NCI-H226 (cell line): ENCODE measurements around the gene MPO.

ENCODE experiments used
- DNase-seq: peaks from one replicate; pipeline ENCODE4 v3.0.0-alpha.2; 2015

MPO gene

DNA sequence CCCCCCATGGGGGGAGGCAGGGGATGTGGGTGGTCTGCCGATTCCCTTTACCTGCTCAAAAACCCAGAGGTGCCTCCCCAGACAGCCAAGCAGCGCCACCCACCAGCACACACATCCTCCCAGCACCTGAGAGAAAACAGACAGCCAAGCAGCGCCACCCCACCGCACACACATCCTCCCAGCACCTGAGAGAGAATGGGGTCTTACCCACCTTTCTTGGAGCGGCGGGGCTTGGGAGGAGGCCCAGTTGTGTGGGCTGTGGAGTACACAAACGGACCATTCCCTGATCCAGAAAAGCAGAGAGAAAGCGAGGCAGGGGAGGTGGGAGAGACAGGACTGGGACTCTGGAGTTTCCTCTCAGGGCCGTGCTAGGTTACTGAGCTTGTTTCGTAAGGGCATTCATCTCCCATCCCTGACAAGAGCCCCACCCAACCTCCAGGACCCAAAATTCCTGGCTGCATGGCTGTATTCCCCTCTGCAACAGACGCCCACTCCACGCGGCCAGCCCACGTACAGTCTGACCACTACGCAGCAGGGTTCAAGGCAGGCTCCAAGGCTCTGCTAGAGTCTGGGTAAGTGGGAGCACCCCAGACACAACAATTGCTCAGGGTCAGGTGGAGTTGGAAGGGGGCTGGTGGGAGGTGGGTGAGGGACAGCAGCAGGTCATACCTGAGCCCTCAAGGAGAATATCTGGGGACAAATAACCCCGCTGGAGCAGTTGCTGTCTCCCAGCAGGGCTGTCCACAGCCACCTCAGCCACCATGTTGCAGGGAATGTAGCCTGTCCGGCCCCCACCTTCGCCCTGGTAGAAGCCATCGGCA, 25.6 kb upstream of the MPO start:
- DNase-seq = no peak

DNA sequence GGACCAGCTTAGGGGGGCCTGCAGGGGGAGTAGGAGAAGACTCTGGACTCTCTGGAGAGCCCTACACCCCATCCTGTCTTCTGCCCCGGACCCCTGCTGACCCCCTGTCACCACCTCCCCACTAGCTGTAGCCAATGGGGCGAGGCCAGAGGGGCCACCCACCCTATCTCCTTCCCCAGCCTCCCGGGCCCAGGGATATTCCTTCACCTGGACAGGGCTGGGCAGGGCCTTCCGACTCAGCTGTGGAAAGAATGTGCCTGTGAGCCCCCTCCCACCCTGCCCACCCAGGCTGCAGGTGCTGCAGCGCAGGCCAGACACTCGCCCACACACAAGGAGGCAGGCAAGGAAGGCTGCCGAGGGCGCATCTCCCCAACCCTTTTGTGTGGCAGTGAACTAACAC, 24.9 kb upstream of the MPO start:
- DNase-seq = no peak

DNA sequence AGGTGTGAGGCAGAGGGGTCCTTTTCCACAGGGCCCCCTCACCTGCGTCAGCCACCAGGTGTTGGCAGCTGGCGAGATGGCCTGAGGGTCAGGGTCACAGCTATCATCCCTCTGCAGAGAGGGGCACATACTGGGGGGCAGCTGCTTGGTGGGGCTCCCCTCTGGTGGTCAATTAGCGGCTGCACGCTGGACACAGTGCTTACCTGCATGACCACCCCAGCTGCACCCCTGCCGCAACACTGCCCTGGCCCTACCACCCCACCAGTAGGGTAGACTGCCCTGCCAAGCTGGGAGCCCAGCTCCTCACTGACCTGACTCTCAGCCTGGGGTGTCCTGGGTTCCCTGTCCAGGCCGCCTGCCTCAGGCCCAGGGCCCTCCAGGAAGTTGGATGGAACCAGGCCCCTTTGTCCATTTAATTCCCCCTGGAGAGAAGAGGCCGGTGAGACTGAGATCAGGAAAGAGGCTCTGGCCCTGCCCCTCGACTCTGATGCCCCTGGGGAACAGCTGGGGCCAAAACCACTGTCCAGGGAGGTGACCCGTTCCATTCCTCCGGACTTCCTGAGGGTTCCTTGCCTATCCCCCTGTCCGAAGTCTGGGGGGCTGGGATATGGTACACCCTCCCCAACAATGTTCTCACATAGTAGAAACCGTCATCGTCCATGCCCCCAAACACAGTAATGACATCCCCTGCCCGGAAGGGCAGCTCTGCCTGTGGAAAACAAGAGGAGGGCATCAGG, 24.2 kb upstream of the MPO start:
- no peak for DNase-seq

DNA sequence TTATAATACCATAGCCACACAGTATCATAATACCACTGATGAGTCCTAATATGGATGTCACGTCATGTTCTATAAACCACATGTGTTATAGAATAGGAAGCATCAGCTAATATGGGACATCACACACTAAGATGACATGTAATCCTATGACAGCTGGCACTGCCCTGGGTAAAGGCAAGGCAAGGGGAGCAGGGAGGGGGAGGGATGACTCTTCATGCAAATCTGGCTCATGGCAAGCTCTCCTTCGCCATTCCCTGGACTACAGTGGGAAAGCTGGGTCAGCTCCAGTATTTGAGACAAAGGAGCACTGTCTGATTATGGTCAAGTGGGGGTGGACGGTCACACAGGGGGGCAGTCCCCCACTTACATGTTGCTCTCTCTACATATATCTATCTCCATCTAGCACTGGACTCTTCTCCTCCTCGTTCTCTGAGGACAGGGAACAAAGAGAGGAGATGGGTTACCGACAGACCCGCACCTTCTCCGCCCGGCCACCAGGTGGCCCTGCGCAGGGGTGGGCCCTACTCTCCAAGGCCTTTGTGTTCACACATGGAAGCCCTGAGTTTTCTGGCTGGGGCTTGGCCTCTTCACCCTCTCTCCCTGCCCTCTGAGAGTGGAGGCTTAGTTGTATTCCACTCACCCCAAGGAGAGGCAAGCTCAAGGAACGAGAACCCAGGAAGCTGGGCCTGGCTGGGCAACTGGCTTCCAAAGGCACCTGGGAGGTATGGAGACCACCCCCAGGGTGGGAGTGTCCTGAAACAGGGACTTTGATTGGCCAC, 23.4 kb upstream of the MPO start:
- peak; percentile 37 for DNase-seq

DNA sequence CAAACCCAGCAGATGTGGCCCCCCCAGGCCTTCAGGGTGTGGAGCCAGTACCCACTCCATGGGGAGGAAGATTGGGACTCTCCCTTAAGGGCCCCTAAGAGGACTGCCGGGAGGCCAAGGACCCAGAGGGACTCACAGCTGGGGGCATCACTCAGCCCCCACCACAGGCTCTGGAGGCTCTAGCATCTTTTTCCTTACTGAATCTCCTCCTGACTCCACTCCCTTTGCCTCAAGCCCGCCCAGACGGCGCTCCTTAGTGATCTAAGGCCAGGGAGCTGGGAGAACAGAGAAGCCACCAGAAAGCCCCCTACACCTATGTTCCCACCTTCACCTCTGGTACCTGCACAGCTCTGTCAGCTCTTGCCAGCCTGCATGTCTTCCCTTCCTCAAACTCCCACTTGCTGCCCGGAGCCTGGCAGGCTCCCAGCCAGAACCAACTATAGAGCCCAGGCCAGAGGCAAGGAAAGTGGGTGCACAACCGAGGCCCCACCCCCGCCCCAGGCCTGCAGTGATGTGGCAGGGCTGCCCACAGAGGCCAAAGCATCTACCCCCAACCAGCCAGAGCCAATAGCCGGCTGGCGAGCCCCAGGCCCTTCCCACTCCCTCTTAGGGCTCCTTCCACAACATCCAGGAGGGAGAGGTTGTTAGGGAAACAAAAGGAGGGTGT, 22.3 kb upstream of the MPO start:
- no peak for DNase-seq

DNA sequence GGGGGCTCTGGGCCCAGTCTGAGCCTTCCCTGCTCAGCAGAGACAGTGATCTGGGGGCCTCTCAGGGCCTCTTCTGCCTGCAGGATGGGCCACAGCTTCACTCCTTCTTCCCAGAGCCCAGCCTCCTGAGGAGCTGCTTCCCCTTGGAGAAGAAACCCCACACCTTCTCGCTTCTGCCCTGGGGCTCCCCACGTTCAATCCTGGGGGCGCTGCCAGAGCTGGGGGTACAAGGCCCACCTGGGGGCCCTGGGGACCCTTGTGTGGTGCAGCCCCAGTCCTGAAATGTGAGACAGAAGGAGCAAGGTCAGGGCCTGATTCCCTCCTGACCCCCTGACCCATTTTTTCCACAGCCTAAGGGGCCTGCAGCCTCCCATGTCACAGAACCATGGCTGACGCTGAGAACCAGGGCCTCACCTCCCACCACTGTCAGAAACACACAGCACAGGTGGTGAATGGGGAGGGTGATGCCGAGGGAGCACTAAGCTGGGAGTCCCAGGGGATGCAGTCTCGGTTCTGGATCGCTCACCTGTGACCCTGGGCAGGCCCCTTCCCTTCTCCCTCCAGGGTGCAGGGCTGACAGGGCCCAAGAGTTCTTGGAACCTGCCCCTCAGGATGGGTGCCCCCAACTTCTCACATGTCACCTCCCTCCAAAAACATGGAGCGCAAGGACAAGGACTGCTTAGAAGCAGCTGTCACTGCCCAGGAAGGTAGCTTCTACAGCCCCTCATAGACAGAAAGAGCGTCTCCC, 21.6 kb upstream of the MPO start:
- no peak for DNase-seq

DNA sequence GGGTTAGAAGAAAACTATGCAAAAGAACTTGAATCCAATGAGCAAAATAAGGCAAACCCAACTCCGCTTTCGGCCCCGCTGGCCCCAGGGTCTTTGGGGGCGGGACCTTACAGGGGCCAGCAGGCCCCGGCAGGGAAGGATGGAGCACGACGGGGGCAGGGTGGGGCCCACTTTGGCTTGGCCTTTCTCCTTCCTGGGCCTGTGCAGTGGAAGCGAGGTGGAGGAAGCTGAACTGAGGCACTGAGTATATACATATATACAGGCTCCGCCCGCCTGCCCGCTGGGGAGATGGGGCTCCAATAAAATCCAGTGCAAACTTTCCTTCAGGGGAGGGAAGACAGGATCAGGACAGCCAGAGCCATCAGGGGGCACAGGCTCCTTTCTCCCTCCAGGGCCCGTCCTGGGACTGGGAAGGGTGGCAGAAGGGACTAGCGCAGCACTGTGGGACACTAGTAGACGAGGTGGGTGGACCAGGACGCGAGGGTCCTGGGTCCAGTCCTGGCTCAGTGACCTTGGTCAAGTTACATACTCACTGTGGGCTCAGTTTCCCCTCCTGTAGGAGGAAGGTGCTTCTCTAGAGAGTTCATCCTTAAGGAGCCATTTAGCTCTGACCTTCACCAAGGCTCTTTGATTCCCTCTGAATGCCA, 20.9 kb upstream of the MPO start:
- DNase-seq = no peak

DNA sequence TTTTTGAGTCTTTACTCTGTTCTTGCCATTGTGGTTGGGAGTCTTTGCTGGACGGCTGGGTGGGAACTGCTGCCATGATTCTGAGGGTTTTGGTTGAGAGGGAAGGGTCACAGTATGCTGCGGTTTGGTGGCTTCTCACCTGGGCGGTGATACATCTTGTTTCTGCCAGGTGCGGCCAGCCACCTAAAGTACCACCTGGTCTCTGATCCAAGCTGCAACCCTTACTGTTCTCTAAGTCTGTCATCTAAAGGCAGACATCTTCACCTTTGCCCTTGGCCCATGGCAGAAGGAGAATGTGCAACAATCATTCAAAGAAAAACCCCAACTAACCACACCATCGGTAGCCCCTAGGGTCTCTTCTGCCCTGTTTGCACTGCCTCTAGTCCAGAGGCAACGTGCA, 19.6 kb upstream of the MPO start:
- DNase-seq = no peak

DNA sequence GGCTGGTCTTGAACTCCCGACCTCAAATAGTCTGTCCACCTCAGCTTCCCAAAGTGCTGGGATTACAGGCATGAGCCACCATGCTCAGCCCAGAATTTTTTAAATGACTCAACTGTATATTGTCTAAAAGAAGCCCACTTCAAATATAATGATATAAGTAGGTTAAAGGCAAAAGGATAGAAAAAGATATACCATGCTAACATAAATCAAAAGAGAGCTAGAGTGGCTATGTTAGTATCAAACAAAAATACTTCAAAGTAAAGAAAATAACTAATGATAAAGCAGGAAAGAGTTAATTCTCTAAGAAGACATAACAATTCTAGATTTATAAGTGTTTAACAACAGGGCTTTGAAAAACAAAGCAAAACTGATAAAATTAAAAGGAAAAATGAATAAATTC, 13.3 kb upstream of the MPO start:
- no peak for DNase-seq

DNA sequence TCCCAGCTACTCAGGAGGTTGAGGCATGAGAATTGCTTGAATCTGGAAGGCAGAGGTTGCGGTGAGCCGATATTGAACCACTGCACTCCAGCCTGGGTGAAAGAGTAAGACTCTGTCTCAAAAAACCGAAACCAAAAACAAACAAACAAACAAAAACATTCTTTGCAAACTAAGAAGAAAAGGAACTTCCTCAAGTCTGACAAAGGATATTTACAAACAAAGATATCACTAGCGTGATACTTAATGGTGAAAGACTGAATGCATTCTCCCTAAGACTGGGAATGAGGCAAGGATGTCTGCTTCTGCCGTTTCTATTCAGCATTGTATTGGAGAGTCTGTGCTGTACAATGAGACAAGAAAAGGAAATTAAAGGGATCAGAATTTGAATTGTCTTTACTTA, 10.5 kb upstream of the MPO start:
- no peak for DNase-seq

DNA sequence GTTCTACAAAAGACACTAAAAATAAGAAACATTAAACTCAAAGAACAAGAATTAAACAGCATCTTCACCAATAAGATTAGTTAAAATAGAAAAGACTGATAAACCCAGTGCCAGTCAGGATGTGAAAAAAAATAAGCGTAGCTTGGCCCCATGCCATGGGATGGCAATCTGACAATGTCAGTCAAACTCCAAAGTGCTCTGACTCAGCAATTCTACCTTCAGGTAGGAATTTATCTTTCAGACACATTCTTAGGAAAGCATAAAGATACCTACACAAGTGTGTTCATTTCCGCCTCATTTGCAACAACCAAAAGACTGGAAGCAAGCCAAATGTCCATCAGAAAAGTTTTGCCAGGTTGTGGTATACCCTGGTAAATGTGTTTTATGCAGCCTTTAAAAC, 9.1 kb upstream of the MPO start:
- peak; percentile 39 for DNase-seq

DNA sequence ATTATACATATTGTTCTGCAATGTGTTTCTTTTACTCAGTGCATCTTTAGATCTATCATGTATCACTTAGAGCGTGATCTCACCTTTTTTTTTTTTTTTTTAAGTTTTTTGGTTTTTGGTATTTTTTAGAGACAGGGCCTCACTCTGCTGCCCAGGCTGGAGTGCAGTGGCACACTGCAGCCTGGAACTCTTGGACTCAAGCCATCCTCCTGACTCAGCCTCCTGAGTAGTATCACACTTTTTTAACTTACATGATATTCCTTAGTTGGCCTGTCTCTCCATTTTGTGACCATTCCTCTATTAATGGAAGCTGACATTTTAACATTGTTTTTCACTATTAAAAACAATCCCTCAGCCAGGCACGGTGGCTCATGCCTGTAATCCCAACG, 4.7 kb upstream of the MPO start:
- DNase-seq = peak; percentile 5

DNA sequence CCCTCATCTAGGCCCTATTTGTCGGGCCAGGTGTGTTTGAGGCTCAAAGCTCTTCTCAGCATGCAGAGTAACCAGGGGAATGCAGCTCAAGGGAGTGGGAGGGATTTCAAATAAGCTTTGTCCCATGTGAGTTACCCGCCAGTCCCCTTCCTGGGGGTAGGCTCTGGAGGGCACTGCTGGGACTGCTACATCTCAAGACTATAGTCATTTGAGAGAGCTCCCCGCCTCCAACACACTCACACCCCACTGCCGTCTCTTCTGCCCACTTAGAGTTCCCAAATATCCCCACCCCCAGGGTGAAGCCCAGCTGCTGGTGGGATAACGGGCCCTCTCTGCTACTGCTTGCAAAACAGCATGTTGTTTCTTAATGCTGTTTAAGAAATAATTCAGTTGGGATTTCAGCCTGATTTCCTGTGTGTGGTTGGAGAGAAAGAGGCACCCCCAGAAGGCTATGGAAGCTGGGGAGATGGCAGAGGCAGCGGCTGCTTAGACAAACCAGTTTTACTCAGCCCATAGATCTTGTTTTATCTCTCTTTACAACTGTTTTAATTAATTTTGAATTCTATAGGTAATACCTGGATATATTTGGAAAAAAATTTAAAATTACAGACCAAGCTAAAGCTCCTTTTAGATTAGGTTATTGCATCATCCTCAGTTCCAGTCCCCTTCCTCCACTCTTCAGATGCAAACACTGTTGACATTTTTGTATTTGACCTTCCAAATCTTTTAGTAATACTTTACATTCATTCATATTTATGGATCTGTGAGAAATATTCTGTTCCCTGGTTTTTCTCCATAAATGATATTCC, 4.1 kb upstream of the MPO start:
- DNase-seq = no peak

DNA sequence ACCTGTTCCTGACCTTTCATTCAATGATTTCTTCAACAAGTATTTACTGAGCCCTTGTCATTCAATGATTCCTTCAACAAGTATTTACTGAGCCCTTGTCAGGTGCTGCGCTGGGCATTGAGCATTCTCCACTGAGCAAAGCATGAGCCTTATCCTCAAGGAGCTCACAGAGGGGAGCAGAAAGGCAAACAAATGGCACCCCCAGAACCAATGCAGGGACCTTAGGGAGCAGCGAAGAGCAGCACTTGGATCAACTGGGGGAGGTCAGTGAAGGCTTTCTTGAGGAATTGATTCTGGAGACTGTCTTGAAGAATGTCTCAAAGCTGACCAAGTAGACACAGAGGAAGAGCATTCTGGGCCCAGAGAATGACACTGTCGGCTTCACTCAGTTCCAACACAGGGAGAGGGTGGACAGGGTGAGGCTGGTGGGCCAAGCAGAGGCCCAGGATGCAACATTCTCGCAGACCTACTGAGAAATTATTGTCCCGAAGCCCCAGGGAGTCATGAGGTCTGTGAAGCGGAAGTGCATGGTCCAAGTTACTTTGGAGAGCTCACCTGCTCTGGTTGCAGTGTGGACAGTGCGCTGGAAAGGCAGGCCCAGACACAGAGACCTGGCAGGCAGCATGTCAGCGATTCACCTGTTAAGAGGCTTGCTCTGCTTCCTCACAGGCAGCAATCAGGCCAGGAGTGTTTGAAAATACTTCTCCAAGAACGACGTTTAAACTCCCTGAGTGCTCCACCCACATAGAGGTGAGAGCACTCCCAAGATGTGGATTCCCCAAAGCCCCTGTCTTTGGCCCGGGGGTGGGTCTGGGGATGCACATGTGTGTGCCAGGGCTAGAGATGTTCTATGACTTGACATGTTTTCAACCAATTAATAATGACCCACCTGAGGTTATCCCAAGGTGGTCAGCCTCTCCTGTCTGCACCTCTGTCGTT, 3.2 kb upstream of the MPO start:
- no peak for DNase-seq

DNA sequence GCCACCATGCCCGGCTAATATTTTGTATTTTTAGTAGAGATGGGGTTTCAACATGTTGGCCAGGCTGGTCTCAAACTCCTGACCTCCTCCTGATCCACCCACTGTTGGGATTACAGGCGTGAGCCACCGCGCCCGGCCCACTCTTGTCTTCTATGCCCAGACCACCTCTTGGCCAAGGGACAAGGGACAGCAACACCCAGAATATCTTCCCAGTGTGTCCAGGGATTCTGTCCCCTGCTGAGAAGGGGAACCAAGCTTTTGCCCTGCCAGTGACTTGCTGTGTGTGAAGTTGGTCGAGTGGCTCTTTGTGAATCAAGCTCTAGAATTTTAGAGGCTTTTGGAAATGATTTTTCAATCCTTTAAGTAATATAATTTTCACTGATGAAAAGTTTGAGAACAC, 1.7 kb upstream of the MPO start:
- DNase-seq = no peak

DNA sequence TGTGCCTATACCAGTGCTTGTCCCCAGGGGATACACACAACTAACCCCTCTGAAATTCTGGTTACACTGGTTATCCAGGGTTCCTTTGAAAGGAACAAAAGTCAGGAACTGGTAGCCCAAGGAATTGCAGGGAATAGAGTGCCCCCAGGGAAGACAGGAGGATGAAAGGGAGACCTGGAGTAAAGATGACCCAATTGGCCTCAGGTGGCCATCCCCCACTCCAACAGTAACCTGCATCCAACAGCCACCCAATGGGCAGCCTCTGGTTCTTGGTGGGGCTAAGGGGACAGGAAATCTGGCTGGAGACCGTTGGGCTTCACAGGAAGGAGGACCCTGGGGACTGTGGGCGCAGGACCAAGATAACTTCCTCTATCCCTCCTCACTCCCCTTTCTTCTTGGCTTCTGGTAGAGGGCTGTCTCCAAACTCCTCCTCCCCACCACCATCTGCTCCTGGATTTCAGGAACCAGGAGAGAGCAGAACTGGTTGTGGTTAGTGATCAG, 826 bp upstream of the MPO start:
- no peak for DNase-seq

DNA sequence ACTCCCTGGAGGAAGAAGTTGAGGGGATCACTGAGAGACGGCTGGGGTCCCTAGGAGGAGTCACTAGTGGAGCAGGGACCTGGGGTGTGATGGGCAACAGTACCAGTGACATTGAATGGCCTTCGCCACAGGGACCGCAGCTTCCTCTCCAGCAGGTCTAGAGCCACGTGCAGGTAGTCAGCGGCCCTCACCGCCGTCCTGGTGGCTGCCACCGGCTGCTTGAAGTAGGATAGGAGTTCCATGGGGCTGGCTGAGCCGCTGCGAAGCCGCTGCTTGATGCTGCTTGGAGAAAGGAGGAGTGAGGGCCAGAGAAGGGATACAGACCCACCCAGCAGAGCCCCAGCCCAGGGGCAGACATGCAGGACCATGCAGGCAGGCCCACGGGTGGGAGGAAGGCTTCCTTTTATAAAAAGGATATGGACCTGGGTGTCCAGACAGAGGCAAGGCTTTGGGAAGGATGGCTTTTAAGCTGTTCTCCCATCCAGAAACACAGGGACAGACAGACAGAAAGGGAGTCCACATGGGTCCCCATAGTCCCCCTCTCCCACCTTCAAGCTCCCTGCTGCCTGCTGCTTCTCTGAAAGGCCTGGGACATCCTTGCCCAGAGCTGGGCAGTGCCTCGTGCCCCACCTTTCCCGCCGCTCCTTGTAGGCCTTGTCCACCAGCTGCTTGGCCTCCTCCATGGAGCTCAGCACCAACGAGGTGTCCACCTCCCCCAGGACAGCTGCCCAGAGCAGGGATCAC, 827 bp downstream of the MPO start:
- DNase-seq = no peak

DNA sequence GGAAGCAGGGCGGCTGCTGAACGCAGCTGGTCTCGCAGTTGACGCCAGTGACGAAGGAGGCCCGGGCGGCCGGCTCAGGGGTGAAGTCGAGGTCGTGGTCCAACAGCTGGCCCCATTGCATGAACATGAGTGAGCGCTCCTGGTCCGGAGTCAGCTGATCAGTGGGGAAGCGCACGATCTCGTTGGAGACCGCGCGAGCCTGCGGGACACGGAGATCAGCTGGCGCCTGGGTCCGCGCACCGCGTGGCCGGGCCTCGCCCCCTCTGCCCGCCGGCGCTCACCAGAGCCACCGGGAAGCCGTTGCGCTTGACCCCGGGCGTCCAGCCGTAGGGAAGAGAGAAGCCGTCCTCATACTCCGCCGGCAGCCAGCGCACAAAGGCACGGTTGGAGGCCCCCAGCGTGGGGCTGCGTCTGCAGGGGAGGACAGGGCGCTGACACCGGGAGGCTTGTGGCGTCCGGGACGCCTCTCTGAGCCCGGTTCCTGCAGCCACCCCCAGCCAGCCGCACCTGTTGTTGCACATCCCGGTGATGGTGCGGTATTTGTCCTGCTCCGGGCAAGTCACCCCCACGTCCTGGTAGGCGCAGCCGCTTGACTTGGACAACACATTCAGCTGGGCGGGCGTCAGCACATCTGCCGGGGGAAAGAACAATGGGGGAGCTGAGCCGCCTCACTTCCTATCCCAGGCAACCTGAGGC, 1.6 kb downstream of the MPO start:
- DNase-seq = no peak
